T-cell (primary cell): ENCODE measurements around the gene RPS27L. TPM values are rescaled to one million over a fixed set of nuclear protein-coding genes. Genes with fewer than 3 reads are reported as not detected.
A peak's percentile ranks its signal among the peaks of the same experiment; 100 is the strongest.

ENCODE experiments used
- ATAC-seq, 4 experiments: fragments of 200-7000 bp in 3 of 4; fragments of 150-1000 bp in 1 of 4; cut with Tn5 transposase; replicated peaks in 1 of 4; 1 replicate in 3 of 4; 2 replicates in 1 of 4; pipeline ENCODE4 v1.10.0; 2021; ENCODE audit warnings: moderate library complexity in 3 of 4, mild to moderate bottlenecking in 2 of 4, moderate number of reproducible peaks in 1 of 4
- CTCF ChIA-PET, 2 donors: fragments of 300-600 bp; sonication (Branson Sonifier 250); formaldehyde crosslinking; loops; one replicate each; lab custom pipeline; 2022; ENCODE audit warnings: antibody characterized with exemption in 2 of 2; lab: Charles Lee
- POLR2A ChIA-PET, 2 donors: fragments of 300-600 bp; sonication (Branson Sonifier 250); formaldehyde crosslinking; loops; one replicate each; lab custom pipeline; 2022; ENCODE audit warnings: antibody characterized with exemption in 2 of 2; lab: Charles Lee
- DNase-seq, 35 experiments: peaks; one replicate each; pipeline versions ENCODE4 v3.0.0 to v3.0.0-alpha.2; 2013 to 2023
- H3K27ac ChIP-seq: one replicate; pipeline ENCODE4 v1.5.1; 2013; ENCODE audit warnings: low read length
- H3K27me3 ChIP-seq, 2 experiments: replicated peaks in 1 of 2; 1 replicate in 1 of 2; 2 replicates in 1 of 2; pipeline versions ENCODE4 v1.6.1 to v1.7.0; 2013; ENCODE audit warnings: low read length in 1 of 2, mixed read lengths in 1 of 2; ENCODE audit not compliant: control insufficient read depth in 2 of 2, insufficient read depth in 2 of 2; ENCODE audit errors: extremely low read depth in 1 of 2
- H3K36me3 ChIP-seq, 2 donors: 1 replicate in 1 of 2; 2 replicates in 1 of 2; pipeline versions ENCODE4 v1.6.1 to v1.7.0; 2013; ENCODE audit warnings: low read length in 1 of 2; ENCODE audit not compliant: control insufficient read depth in 2 of 2, insufficient read depth in 1 of 2; ENCODE audit errors: extremely low read depth in 1 of 2
- H3K4me1 ChIP-seq, 2 experiments: 1 replicate in 1 of 2; 2 replicates in 1 of 2; pipeline versions ENCODE4 v1.6.1 to v1.7.0; 2013; ENCODE audit warnings: low read length in 2 of 2, mixed read lengths in 1 of 2; ENCODE audit not compliant: insufficient read depth in 2 of 2, control insufficient read depth in 1 of 2; ENCODE audit errors: extremely low read depth in 1 of 2
- H3K4me3 ChIP-seq, 2 donors: 1 replicate in 1 of 2; 2 replicates in 1 of 2; pipeline versions ENCODE4 v1.5.1 to v1.7.0; 2013; ENCODE audit warnings: mild to moderate bottlenecking in 2 of 2, low read length in 1 of 2, moderate library complexity in 1 of 2; ENCODE audit not compliant: control insufficient read depth in 1 of 2; ENCODE audit errors: extremely low read depth in 1 of 2
- H3K9me3 ChIP-seq: 2 replicates; pipeline ENCODE4 v1.7.0; 2013
- H3K27ac Mint-ChIP-seq, 2 donors: one replicate each; pipeline ENCODE4 v1.8.0; 2020 to 2021; ENCODE audit warnings: mild to moderate bottlenecking in 2 of 2, mixed read lengths in 2 of 2
- H3K27me3 Mint-ChIP-seq, 2 donors: one replicate each; pipeline ENCODE4 v1.8.0; 2021 to 2022; ENCODE audit warnings: mixed read lengths in 2 of 2
- H3K36me3 Mint-ChIP-seq: one replicate; pipeline ENCODE4 v1.8.0; 2021; ENCODE audit warnings: mixed read lengths
- H3K4me1 Mint-ChIP-seq, 3 donors: one replicate each; pipeline ENCODE4 v1.8.0; 2020 to 2022; ENCODE audit warnings: mixed read lengths in 3 of 3, mild to moderate bottlenecking in 1 of 3
- H3K4me3 Mint-ChIP-seq, 3 donors: one replicate each; pipeline ENCODE4 v1.8.0; 2020 to 2022; ENCODE audit warnings: mild to moderate bottlenecking in 3 of 3, mixed read lengths in 3 of 3, moderate library complexity in 3 of 3
- H3K9me3 Mint-ChIP-seq, 3 donors: one replicate each; pipeline ENCODE4 v1.8.0; 2020 to 2022; ENCODE audit warnings: mixed read lengths in 3 of 3
- WGBS: methylation state at CpG from one replicate; pipeline ENCODE4 v1.1.5; 2013; ENCODE audit warnings: missing lambda C conversion rate; ENCODE audit not compliant: insufficient coverage; 5-methylcytosine and 5-hydroxymethylcytosine counted together
- total RNA-seq, 35 experiments: library from RNA in 6 of 35; stranded (reverse) in 6 of 35; fragments of 120-200 nt in 1 of 35; gene quantifications; one replicate each; pipeline versions ENCODE4 v1.2.1 to v1.2.4 and lab custom pipeline; 2013 to 2026

RPS27L gene
- total RNA-seq, 5 donors from 2014 or later (not counting 1 experiment from before 2014, with no cell fraction given), result 48.3 to 123 (median 106) TPM

DNA sequence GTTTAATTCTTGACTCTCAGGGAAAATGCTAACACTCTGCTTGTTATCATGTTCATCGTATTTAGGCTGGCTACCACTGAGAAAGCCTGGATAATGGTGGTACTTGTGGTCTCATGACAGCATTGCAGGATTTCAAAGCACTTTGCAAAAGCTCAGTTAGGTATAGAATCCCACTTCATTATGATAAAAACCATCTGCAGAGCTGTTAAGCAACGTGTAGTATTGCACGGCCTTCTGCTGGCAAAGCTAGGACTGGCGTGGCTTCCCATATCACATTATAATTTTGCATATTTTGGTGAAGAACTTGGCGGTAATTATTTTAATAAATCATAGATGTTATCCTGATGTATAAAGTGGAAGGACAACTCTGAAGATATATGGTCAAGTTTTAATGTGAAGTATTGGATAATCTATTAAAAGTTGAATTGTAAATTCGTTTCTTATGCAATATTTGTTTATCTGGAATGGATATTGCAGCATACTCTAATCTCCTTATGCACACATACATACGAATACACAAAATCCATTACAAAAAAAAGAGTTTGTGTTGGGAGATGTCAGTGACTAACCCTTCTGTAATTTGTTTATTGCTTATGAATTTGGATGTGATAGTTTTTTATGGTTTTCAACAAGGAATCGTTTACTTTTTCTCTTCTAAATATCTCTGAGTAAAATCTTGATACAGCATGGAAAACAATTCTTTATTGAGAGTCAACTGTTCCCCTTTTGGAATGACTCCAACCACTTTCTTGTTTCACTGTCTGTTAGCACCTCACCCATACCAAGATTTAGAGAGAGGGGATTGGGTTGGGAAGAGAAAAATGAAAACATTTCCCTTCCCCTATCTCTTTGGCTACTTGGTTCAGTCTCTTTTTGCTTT is 41.3 kb upstream of the RPS27L start:
- ATAC-seq (no peak), DNase-seq (no peak)
- H3K4me1 Mint-ChIP-seq, result peaks cover 90 to 97% (median 94%) of the 10 kb centered on the region in 3 donors
- ChIA-PET CTCF (interaction anchor here in 1 of 2 donors (1.0 kb wide), 1 partner anchor 15 kb away, joined by 3 read pairs; no protein-coding TSS in a partner anchor), POLR2A (interaction anchor here in 1 of 2 donors (0.6 to 1.3 kb wide), 3 partner anchors 24 to 61 kb away, joined by 3 to 7 read pairs (median 3); no protein-coding TSS in a partner anchor)
- H3K4me3 Mint-ChIP-seq, result peak overlapping the region in 1 of 3 donors; percentile 24
- H3K27me3 Mint-ChIP-seq, result no peaks in the 10 kb centered on the region
- Histone ChIP-seq H3K27ac (peak overlapping the region; percentile 46), H3K9me3 (no peaks in the 10 kb centered on the region), H3K27me3 (no peaks in the 10 kb centered on the region), H3K4me1 (peaks cover 71 to 75% of the 10 kb centered on the region in 2 experiments), H3K36me3 (peaks cover 0 to 14% of the 10 kb centered on the region in 2 donors), H3K4me3 (no peak overlapping the region)
- WGBS, result no CpG with 5 or more reads among the region's 8 CpGs
- peaks cover 23% of the 10 kb centered on the region for H3K36me3 Mint-ChIP-seq
- H3K27ac Mint-ChIP-seq, result peak overlapping the region; percentile 75 to 78
- H3K9me3 Mint-ChIP-seq, result no peaks in the 10 kb centered on the region

GRCh38 chr15:63197626-63198025 is 40.3 kb upstream of the RPS27L start:
- H3K4me3 ChIP-seq, result no peak overlapping the region
- Mint-ChIP-seq H3K9me3 (no peaks in the 10 kb centered on the region), H3K4me3 (peak overlapping the region in 1 of 3 donors; percentile 97), H3K27me3 (no peaks in the 10 kb centered on the region), H3K27ac (peak overlapping the region; percentile 90 to 97), H3K4me1 (peaks cover 90 to 95% (median 93%) of the 10 kb centered on the region in 3 donors), H3K36me3 (peaks cover 23% of the 10 kb centered on the region)
- ATAC-seq (no peak), DNase-seq (no peak)
- peaks cover 0 to 14% of the 10 kb centered on the region in 2 donors for H3K36me3 ChIP-seq
- POLR2A ChIA-PET, result interaction anchor here (0.5 to 1.3 kb wide), 3 partner anchors 9 to 34 kb away, joined by 3 to 7 read pairs (median 6); no protein-coding TSS in a partner anchor
- CTCF ChIA-PET, result interaction anchor here in 1 of 2 donors (1.0 kb wide), 1 partner anchor 16 kb away, joined by 3 read pairs; no protein-coding TSS in a partner anchor
- H3K27ac ChIP-seq, result peak overlapping the region; percentile 46
- H3K9me3 ChIP-seq, result no peaks in the 10 kb centered on the region
- peaks cover 76 to 77% of the 10 kb centered on the region in 2 experiments for H3K4me1 ChIP-seq
- WGBS, result no CpG with 5 or more reads among the region's 1 CpG
- no peaks in the 10 kb centered on the region for H3K27me3 ChIP-seq

DNA sequence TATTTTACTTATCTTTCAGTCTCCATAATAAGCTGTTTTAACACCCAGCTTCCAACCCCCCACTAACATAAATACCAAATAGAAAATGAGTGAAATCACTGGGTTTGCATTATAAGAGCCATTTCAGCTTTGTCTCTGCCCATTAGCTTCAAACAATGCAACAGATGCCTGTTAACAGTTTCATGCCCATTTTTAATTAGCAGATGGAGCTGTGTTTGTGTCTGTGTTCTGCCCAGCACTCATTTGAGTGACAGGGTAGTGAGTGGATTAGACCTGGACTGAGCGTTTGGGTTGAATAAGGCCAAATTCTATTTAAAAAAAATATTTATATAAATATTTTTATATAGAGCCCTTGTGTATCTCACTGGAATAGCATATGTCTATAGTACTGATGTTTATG is 39.6 kb upstream of the RPS27L start:
- Histone ChIP-seq H3K27me3 (no peaks in the 10 kb centered on the region), H3K4me1 (peaks cover 76 to 78% of the 10 kb centered on the region in 2 experiments), H3K27ac (peak overlapping the region; percentile 95), H3K4me3 (no peak overlapping the region), H3K36me3 (peaks cover 0 to 14% of the 10 kb centered on the region in 2 donors), H3K9me3 (no peaks in the 10 kb centered on the region)
- POLR2A ChIA-PET, result interaction anchor here in 1 of 2 donors (0.7 to 1.1 kb wide), 3 partner anchors 14 to 309 kb away, joined by 3 read pairs; no protein-coding TSS in a partner anchor
- Mint-ChIP-seq H3K27me3 (no peaks in the 10 kb centered on the region), H3K4me1 (peaks cover 91 to 97% (median 94%) of the 10 kb centered on the region in 3 donors), H3K9me3 (no peaks in the 10 kb centered on the region), H3K4me3 (peak overlapping the region in 1 of 3 donors; percentile 97), H3K36me3 (peaks cover 19% of the 10 kb centered on the region), H3K27ac (peak overlapping the region; percentile 95 to 97)
- CTCF ChIA-PET, result interaction anchor here (0.6 to 1.3 kb wide), 6 partner anchors 9 to 175 kb away, joined by 3 to 4 read pairs (median 3); partner anchors contain the start of gene RPS27L (in 1 of the 2)
- no CpG with 5 or more reads among the region's 1 CpG for WGBS
- DNase-seq, result no peak
- no peak for ATAC-seq

GRCh38 chr15:63195569-63196015 is 38.3 kb upstream of the RPS27L start:
- ChIA-PET POLR2A (interaction anchor here in 1 of 2 donors (0.6 to 2.4 kb wide), 7 partner anchors 10 to 53 kb away, joined by 3 to 6 read pairs (median 4); no protein-coding TSS in a partner anchor), CTCF (interaction anchor here in 1 of 2 donors (0.6 kb wide), 2 partner anchors 43 to 76 kb away, joined by 5 read pairs; no protein-coding TSS in a partner anchor)
- no peaks in the 10 kb centered on the region for H3K27me3 ChIP-seq

GRCh38 chr15:63194880-63195568 is 37.7 kb upstream of the RPS27L start:
- Histone ChIP-seq H3K27ac (peak overlapping the region; percentile 95), H3K27me3 (no peaks in the 10 kb centered on the region), H3K4me1 (peaks cover 64 to 72% of the 10 kb centered on the region in 2 experiments), H3K4me3 (no peak overlapping the region), H3K9me3 (no peaks in the 10 kb centered on the region), H3K36me3 (peaks cover 0 to 7% of the 10 kb centered on the region in 2 donors)
- H3K27me3 Mint-ChIP-seq, result no peaks in the 10 kb centered on the region
- H3K4me1 Mint-ChIP-seq, result peaks cover 92 to 97% (median 94%) of the 10 kb centered on the region in 3 donors
- ChIA-PET POLR2A (interaction anchor here (0.6 to 5.1 kb wide), 14 partner anchors 8 to 54 kb away, joined by 3 to 42 read pairs (median 4); partner anchors contain the start of gene RPS27L (in 1 of the 2)), CTCF (interaction anchor here in 1 of 2 donors (0.6 to 3.9 kb wide), 4 partner anchors 9 to 77 kb away, joined by 4 to 24 read pairs (median 5); no protein-coding TSS in a partner anchor)
- H3K9me3 Mint-ChIP-seq, result no peaks in the 10 kb centered on the region
- 100% methylated on average over 1 of the region's 4 CpGs for whole genome bisulfite sequencing
- H3K36me3 Mint-ChIP-seq, result peaks cover 8% of the 10 kb centered on the region
- peak overlapping the region; percentile 95 to 97 for H3K27ac Mint-ChIP-seq
- DNase-seq (no peak), ATAC-seq (no peak)
- H3K4me3 Mint-ChIP-seq, result peak overlapping the region; percentile 59 to 97 (median 70)

More at GRCh38 chr15:63195569-63196015, 38.3 kb upstream of the RPS27L start:
- Mint-ChIP-seq H3K4me3 (peak overlapping the region; percentile 59 to 97 (median 70)), H3K9me3 (no peaks in the 10 kb centered on the region), H3K4me1 (peaks cover 94 to 97% (median 94%) of the 10 kb centered on the region in 3 donors), H3K36me3 (peaks cover 11% of the 10 kb centered on the region), H3K27ac (peak overlapping the region; percentile 95 to 97), H3K27me3 (no peaks in the 10 kb centered on the region)
- Histone ChIP-seq H3K36me3 (peaks cover 0 to 7% of the 10 kb centered on the region in 2 donors), H3K9me3 (no peaks in the 10 kb centered on the region), H3K4me1 (peaks cover 70 to 75% of the 10 kb centered on the region in 2 experiments), H3K27ac (peak overlapping the region; percentile 95), H3K4me3 (no peak overlapping the region)
- 67% methylated on average over 1 of the region's 3 CpGs for WGBS
- ATAC-seq (no peak), DNase-seq (no peak)
